GM21619 (cell line): ENCODE results near the gene CACHD1.
"Not testable (repeated sequence)": the region's sequence is repeated elsewhere in the genome, so short reads cannot be mapped to it uniquely, and the experiment has no call there.

Experiments used
- ATAC-seq: cut with Tn5 transposase; IDR thresholded peaks from one replicate; pipeline ENCODE4 v1.9.1; 2021; ENCODE audit not compliant: unreplicated experiment

The CACHD1 gene

DNA sequence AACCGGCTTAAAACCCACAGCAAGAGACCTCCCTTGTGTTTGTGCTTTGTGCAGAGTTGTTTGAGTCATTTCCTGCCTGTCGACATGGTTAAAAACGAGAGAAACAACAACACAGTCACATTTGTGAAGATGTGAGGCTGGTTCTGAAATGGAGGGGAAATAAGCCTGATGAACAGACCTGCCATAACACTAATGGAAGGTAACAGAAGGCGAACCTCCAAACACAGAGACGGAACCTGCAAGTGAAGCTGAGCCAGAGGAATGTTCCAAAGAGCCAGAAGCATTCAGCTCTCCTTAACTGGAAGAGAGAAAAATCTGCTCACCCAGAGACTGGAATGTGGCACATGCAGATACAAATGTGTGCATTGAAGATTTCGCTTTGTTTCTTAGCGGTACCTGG is 221.7 kb downstream of the CACHD1 start:
- ATAC-seq: no peak

DNA sequence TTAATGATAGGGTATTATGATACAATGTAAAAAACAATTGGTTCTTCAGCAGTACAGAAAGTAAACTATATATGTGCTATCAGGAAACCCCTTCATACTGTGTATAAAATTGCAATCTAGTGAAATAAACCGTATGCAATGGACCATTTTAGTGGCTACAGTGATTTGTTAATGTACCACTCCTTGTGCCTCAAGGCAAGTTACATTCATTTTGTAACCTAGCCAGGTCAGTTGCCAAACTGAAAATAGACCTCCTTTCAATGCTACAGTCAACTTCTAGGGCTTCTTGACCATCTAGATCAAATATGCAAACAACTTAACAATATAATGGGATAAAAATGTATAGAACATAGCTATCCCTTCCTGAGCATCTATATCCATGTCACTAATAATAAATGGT is 223.0 kb downstream of the CACHD1 start:
- no peak for ATAC-seq

DNA sequence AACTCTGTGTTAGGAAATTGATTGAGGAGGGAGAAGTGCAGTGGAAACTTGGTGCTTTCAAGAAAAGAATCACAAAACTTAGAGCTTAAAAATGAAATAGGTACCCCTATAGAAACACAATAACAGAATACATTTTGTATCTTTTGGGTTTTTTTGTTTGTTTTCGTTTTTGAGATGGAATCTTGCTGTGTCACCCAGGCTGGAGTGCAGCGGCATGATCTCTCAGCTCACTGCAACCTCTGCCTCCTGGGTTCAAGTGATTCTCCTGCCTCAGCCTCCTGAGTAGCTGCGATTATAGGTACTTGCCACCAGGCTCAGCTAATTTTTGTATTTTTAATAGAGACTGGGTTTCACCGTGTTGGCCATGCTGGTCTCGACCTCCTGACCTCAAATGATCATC is 223.5 kb downstream of the CACHD1 start:
- ATAC-seq: no peak

DNA sequence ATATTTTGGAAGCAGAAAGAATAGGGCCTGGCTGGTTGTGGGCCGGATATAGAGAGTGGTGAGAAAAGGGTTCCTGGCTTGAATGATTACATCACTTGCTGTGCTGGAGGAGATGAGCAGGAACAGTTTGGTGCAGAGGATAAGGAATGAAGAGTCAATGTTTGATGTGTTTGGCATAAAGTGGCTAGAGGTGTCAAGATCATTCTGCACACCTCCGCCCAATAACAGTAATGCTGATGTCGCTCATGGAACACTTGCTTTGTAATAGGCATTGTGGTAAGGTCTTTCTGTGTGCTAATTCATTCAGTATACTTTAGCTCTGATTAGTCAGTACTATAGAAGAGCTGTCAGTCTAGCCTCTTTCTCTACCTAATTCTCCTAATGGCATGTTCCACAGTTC is 226.9 kb downstream of the CACHD1 start:
- ATAC-seq: no peak

DNA sequence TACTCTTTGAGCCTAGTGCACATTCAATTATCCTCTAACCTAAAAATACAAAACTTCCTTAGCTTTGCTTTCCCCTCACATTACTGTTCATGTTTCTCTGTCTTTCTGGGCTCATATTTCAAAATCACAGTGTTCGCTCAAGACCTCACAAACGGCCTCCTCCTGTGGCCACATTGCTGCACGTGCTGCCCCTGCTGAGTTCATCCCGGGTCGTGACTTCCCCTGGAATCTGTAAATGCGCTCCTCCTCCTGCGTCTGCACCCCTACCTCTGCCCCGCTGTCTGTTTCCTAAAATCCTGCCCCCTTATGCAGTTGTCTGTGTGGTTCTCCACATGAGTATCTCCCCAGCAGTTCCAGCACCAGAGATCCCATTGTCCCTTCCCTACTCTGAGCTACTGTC is 229.4 kb downstream of the CACHD1 start:
- no peak for ATAC-seq

DNA sequence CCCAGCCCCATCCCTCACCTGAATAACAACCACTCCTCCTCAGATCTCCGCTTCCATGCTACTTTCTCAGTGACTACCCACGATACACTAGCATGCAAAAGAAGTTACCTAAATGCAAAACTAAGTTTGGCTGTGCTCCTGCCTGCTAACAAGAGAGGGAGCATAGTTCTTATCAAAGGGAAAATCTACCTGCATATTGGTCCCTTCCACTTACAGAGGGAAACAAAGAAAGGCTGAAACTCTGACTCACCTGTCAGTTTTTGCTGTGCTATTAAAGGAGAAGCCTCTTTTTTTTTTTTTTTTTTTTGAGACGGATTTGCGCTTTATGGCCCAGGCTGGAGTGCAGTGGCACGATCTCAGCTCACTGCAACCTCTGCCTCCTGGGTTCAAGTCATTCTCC is 231.1 kb downstream of the CACHD1 start:
- no peak for ATAC-seq

DNA sequence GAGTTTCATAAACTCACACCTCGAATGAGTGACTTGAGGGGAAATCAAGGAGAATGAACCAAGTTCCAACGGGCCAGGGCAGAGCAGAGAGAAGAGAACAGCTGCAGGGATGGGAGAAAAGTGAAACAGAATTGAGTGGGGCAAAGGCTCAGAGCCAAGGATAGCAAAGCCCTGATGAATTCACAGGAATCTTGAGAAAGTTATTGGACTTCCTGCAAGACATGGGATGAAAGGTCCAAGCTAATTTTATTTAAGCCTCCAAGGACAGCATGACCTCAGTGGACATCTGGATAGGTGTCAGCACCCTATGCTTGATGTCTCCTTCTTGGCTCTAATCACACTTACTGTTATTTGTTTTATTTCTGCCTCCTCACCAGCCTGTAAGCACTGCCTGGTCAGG is 232.0 kb downstream of the CACHD1 start:
- ATAC-seq: no peak

DNA sequence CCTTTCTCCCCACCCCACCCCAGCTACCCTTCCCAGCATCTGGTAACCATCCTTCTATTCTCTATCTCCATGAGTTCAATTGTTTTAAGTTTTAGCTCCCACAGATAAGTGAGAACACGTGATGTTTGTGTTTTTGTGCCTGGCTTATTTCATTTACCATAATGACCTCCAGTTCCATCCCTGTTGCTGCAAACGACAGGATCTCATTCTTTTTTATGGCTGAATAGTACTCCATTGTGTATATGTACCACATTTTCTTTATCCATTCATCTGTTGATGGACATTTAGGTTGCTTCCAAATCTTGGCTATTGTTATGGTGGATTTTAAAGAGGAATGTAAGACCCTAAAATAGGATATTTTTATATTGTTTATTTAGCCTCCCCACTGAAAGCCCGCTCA is 232.7 kb downstream of the CACHD1 start:
- not testable (repeated sequence) for ATAC-seq

DNA sequence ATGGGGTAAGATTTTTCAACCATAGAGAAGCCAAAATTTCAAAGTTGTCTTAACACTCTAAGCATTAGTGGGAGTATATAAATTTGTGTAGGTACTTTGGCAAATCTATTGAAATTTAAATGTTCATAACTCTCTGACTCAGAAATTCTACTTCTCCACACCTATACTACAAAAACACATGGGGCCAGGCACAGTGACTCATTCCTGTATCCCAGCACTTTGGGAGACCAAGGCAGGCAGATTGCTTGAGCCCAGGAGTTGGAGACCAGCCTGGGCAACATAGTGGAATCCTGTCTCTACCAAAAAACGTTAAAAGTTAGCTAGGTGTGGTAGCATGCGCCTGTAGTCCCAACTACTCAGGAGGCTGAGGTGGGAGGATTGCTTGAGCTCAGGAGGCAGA is 233.7 kb downstream of the CACHD1 start:
- ATAC-seq: no peak

DNA sequence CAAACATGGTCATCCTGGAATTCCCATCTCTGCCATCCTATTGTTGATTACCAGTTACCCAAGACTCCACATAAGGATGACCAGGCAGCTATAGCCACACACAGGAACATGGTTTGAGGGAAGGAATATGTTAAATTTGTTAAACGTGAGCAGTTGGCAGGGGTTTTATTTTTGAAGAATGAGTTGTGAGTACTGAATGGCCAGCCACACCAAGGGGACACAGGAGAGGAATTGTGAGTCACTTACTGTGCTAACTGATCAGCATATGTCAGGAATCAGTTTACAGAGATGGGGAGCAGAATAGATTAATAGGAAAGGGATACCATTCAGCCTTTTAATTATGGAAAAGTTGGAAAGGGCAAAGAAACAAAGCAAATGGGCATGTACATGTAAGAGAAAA is 235.7 kb downstream of the CACHD1 start:
- ATAC-seq: no peak

DNA sequence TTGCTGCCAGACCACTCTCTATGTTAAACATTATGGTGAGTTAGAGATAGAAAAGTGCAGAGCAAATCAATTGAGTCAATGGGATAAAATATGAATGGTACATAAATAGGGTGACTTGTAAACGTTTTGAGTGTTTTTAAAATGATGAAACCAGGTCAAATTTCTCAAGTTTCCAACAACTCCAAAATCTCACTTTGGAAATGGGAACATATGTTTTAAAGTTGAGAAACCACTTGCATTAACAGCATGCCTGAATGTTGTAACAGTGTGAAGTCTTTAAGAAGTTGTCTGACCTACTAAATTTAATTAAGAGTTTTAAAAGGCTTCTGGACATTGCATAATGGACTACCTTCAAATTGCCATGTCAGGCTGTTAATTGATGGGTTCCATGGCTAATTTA is 241.3 kb downstream of the CACHD1 start:
- no peak for ATAC-seq

DNA sequence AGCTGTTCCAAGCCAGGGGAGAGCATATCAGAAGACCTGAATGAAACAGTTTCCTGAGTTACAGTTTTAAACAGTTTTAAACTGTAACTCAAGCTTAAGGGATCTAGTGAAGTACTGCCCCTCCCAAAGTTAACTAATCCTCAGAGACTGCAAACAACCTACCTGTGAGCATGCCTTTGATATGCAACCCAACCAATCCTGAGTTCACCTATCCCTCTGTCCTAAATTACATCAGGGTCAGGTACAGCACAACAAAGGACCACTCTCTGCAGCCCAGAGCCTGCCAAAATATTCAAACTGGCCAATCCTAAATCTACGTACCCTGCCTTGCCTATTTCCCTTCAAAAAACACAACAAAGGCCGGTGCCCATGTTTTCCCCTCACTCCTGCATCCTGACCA is 242.1 kb downstream of the CACHD1 start:
- no peak for ATAC-seq

DNA sequence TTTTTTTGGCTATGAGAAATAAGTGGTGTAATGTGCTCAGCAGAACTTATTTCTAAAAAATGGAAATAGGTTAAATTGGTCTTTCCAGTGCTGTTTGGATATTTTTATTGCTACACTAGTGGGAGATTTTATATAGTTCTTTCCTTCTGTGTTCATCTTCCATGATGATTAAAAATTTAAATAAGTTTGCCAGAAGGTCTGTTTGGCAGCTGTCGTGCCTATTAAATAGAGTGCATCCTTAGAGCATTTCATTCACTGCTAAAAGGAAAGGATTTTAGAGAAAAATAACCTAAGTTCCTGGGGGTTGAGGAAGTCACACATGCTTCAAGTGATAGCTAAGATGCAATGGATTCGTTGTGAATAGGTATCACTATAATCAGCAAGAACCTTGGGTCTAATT is 245.3 kb downstream of the CACHD1 start:
- no peak for ATAC-seq

DNA sequence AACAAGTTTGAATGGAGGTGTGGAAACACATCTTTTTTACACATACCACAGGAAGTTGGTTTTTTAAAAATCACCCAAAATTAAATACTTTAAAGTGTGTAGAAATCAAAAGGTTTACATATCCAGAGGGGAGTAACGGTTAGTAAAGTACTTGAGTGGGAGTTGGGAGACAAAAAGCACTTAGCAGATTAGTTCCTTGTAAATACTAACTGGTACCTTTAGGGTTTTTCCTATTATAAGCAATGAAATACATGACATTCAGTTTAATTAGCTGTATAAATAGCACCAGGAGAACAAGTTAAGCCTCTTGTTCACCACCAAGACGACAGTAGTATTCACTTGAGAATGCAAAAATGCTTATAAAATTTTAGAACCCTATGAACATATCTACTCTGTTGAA is 251.2 kb downstream of the CACHD1 start:
- no peak for ATAC-seq

DNA sequence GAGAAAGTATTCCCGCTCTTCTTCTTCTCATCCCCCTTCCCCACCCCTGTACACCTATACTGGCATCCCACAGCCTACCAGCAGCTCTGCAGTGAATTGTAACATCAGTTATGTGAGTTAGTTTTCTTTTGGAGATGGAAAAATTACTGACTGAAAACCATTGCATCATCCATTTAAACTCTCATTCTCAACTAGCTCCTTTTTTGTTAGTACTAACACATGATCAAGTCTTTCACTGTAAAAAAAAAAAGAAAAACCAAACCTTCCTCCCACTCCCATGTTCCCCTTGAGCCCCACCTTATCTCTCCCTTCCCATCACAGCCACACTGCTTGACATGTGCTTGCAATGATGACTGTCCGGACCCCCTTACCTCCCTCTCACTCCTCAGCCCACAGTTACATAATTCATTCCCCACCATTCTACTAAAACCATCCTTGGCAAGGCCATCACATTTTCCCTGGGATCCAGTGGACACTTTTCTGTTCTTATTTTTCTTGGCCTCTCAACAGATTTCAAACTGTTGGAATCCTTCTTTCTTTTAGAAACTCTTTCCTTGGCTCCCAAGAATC is 251.7 kb downstream of the CACHD1 start:
- ATAC-seq: no peak

DNA sequence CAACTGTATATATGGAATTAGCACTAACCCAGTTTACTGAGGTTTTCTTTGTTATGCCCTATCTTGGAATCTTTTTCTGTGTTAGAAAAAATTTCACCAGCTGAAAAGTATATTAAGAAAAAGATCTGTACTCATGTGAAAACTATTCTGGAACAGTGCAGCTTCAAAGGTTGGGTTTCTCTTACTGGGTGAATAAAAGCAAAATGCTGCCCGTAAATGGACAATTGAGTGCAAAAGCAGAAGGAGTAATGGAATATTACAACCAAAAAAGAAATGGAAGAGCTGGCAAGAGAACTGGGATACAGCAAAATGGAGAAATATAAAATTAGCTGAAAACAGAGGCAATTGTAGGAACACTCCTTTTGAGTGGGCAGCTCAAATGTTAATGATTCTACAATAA is 257.9 kb downstream of the CACHD1 start:
- ATAC-seq: no peak

DNA sequence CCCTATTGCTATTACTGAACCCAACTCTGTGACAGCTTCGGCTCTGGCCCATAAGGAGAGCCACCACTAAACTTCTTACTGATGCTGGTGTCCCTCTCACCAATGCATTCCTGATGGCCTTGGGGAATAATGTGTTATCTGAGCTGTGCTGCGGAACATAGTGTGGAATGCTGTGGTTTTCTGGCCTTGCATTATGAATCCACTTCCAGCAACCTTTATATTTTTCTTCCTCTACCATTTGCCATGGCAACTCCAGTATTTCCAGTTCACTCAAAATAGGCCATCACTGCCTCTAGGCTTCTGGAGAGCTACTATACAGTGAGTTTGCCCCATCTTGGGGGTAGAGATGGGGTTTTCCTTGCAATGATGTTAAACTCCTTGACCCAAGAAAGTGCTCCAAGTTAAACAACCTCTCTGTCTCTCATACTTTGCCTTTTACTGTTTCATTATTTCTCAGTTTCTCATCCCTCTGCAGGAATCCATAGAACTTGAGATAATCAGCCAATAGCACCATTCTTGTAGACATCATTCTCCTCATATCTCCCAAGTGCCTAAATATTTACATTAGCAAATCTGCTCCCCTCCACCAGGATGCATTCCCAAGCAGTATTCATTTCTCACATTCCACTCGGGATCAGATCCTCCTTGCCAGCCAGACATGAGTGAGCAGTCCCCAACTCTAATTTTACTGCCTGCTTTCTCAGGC is 263.8 kb downstream of the CACHD1 start:
- no peak for ATAC-seq

DNA sequence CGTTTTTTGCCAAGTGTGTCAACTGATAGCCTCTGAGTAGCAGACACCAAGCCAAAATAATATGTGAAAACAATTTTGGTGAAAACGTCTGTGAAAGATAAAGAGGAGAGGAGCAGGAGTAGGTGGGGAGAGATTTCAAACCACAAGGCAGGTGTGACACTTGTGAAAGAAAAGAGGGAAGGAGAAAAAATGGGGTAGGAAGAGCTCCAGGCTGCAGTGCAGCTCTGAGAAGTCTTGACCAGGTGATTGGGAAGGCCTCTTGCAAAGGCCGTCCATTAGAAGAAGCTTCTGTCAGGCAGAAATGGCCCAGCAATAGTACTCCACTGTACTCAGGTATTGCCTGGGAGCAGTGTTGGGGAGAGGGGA is 264.3 kb downstream of the CACHD1 start:
- ATAC-seq: no peak

DNA sequence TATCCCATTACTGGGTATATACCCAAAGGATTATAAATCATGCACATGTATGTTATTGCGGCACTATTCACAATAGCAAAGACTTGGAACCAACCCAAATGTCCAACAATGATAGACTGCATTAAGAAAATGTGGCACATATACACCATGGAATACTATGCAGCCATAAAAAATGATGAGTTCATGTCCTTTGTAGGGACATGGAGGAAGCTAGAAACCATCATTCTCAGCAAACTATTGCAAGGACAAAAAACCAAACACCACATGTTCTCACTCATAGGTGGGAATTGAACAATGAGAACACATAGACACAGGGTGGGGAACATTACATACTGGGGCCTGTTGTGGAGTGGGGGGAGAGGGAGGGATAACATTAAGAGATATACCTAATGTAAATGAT is 270.8 kb downstream of the CACHD1 start:
- ATAC-seq: not testable (repeated sequence)
